ENCODE measurements around the gene TRIM72.
"Not testable (repeated sequence)": the region's sequence is repeated elsewhere in the genome, so short reads cannot be mapped to it uniquely, and the experiment has no call there.

Gene TRIM72

DNA sequence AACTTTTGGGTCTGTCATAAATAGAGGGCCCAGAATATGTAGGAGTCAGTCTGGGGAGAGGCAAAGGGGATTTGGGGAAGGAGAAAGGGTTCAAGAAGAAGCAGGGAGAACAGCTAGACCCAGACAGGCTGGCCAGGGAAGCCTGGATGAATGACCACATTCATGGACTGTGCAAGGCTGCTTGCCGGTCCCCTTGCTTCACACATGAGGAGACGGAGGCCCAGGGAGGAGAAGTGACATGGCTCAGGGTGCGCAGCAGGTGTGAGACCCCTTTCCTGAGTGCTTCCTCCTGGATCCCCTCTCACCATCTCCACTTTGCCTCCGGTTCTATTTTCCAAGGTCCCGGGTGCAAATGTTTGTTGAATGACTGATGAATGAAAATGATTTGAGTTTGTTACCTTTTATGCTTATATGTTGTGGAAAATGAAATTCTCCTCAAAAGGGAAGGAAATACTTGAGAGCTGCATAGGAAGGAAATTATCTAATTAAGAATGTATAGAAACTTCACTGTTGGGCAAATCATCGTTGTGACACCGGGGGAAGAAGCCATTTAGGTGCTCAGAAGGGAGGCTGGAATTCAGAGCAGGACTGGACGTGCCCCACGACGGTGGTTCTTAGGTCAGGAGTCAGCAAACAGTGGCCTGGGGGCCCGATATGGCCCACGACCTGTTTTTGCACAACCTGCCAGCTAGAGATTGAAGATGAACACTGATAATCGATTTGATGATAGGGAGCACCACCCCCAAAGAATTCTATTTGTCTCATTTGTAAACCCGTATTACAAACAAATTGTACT is 46.4 kb downstream of the TRIM72 start:
- no peak for DNase-seq

DNA sequence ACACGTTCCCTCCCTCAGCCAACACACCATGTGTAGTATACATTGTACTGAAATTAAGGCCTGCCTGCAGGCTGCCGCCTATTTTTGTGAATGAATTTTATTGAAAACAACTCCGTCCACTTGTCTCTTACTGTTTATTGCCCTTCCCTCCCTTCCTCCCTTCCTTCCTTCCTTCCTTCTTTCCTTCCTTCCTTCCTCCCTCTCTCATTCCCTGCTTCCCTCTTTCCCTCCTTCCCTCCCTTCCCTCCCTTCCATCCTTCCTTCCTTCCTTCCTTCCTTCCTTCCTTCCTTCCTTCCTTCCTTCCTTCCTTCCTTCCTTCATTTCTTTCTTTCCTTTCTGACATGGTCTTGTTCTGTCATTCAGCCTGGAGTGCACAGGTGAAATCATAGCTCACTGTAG is 48.2 kb downstream of the TRIM72 start:
- DNase-seq = no peak

DNA sequence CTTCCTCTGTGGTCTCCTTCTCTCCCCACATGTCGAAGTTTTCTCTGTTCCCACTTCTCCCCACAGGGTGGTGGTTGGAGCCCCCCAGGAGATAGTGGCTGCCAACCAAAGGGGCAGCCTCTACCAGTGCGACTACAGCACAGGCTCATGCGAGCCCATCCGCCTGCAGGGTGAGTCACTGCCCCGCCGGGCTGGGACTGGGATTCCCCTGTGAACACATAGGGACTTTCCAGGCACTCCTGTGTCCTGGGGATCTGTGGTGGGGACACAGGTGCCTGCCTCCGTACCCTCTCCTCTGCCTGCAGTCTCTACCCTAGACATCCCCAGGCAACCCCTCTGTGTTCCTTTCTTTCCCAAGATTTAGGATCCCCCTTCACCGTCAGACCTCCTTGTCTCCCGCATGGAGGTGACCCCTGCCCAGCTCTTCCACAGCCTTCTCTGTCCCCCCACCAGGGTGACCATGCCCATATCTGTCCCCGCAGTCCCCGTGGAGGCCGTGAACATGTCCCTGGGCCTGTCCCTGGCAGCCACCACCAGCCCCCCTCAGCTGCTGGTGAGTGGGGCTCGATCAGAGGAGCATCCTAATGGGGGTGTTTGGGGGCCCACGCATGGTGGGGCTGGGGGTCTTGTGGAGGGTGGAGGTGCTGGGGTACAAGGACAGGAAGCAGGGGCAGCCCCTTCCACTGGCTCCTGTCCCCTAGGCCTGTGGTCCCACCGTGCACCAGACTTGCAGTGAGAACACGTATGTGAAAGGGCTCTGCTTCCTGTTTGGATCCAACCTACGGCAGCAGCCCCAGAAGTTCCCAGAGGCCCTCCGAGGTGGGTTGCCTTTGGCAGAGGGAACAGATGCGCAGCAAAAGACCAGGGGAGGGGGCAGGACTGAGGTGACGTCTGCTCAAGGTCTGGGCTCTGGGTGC is 51.7 kb downstream of the TRIM72 start:
- no peak for DNase-seq

DNA sequence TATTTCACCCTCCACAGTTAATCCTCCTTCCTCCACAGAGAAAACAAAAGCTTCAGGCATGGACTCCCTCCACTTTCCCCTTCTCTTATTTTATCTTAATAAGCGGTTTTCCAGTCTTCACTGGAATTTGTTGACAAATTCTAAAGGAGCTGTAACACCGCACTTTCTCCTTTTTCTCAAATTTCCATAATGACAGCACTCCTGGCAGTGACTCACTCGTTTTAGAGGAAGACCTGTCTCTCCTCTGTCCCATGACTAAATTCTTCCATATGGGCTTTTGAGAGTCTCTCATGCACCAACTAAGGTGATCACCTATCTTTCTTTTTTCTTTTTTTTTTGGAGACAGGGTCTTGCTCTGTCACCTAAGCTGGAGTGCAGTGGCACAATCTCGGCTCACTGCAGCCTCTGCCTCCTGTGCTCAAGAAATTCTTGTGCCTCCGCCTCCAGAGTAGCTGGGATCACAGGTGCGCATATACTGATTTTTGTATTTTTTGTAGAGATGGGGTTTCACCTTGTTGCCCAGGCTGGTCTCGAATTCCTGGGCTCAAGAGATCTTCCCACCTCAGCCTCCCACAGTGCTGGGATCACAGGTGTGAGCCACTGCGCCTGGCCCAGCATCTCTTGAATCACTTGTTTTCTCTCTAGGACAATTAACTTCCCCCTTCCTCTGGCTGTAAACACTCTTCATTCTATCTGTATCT is 53.6 kb downstream of the TRIM72 start:
- DNase-seq = no peak

DNA sequence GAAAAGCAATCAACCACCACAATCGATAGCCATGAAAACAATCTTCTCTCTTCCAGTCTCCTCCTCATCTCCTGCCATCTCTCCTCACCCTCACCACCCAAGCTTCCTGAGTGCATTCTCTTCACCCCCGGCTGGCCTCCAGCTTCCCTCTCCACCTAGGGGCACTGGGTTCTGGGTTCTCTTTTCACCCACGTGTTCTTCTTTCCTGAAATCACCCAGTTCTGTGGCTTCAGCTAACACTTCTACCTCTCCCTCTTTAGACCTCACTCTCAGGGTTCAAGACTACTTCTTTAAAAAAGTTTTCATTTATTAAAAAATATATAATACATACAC is 54.1 kb downstream of the TRIM72 start:
- DNase-seq = no peak

DNA sequence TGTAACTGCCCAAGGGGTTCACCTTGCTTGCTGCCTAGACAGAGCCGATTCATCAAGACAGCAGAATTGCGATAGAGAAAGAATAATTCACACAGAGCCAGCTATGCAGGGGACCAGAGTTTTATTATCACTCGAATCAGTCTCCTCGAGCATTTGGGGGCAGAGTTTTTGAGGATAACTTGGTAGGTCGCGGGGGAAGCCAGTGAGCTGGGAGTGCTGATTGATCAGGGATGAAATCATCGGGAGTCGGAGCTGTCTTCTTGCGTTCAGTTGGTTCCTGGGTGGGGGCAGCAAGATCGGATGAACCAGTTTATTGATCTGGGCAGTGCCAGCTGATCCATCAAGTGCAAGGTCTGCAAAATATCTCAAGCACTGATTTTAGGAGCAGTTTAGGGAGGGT is 55.0 kb downstream of the TRIM72 start:
- no peak for DNase-seq

DNA sequence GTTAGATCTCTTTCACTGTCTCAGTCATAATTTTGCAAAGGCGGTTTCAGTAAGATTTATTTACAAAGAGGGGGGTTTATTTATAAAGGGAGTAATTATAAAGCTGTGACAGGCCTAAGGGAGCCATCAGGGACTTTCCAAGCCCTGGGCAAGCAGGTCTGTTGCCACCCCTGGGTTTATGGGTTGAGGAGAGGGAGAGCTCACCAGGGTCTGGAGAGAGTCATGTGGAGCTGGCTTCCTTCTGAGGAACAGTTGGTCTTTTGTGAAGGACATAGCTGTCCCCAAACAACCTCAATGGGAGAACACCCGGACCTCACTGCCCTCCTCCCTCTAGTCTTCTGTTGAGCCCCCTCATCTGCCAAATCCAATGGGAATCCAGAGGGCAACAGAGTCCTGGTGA is 55.6 kb downstream of the TRIM72 start:
- no peak for DNase-seq

DNA sequence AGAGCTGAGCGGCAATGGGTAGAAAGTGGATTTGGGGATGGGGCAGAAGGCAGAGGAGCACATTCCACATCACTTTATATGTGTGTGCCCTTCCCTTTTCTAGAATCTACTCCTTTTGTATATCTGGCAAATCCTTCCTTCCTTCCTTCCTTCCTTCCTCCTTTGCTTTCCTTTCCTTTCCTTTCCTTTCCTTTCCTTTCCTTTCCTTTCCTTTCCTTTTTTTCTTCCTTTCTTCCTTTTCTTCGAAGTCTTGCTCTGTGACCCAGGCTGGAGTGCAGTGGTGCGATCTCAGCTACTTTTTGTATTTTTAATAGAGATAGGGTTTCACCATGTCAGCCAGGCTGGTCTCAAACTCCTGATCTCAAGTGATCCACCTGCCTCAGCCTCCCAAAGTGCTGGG is 56.1 kb downstream of the TRIM72 start:
- DNase-seq = not testable (repeated sequence)

DNA sequence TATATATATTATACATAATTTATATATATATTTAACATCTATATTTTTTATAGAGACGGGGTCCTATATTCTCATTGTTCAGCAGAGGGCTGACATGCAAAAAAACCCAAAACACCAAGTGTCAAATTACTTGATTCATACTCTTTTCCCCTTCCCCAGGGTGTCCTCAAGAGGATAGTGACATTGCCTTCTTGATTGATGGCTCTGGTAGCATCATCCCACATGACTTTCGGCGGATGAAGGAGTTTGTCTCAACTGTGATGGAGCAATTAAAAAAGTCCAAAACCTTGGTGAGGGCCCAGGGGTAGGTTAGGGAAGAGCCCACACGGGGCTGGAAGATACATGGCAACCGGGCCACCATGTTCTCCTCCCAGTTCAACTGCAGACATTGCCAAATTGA is 56.9 kb downstream of the TRIM72 start:
- DNase-seq = no peak

DNA sequence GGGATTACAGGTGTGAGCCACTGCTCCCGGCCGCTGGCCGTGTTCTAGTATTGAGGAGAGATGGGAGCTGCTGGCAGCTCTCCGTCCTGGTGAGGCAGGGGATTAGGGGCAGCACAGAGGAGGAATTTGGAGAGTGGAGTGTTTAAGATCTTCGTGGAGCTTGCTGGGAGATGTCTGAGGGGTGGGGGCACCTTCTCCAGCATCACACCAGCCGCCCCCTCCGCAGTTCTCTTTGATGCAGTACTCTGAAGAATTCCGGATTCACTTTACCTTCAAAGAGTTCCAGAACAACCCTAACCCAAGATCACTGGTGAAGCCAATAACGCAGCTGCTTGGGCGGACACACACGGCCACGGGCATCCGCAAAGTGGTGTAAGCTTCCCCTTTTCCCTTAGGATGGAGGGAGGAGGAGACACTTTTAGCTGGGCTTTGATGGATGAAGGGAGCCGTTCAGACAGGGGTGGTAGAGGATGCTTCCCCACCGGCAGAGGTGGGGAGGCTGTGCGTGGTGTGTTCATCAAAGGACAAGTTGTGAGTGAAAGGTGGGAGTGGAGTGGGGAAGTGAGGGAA is 57.8 kb downstream of the TRIM72 start:
- DNase-seq = no peak

DNA sequence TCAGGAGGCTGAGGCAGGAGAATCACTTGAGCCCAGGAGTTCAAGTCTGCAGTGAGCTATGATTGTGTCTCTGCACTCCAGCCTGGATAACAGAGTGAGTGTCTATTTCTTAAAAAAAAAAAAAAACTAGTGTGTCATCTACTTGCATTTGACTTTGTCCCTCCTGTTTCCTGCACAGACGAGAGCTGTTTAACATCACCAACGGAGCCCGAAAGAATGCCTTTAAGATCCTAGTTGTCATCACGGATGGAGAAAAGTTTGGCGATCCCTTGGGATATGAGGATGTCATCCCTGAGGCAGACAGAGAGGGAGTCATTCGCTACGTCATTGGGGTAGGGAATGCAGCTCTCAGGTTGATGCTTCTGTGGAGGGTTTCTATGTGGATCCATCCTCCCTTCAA is 59.3 kb downstream of the TRIM72 start:
- no peak for DNase-seq

DNA sequence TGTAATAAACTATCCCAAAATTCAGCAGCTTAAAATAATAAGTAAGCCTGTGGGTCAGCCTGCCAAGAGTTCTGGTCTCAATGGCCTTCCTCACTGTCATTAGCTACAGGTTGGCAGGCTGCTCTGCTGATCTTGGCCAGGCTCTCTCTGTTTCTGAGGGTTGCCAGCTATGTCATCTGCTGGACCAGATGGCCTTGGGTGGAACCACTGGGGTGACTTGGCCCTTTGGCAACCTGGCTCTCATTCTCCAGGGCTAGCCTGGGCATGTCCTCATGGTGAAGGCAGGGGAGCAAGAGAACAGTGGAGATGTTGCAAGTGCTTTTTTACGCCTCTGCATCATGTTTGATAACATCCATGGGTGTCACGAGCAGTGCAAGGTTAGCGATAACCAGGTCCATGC is 59.8 kb downstream of the TRIM72 start:
- no peak for DNase-seq

DNA sequence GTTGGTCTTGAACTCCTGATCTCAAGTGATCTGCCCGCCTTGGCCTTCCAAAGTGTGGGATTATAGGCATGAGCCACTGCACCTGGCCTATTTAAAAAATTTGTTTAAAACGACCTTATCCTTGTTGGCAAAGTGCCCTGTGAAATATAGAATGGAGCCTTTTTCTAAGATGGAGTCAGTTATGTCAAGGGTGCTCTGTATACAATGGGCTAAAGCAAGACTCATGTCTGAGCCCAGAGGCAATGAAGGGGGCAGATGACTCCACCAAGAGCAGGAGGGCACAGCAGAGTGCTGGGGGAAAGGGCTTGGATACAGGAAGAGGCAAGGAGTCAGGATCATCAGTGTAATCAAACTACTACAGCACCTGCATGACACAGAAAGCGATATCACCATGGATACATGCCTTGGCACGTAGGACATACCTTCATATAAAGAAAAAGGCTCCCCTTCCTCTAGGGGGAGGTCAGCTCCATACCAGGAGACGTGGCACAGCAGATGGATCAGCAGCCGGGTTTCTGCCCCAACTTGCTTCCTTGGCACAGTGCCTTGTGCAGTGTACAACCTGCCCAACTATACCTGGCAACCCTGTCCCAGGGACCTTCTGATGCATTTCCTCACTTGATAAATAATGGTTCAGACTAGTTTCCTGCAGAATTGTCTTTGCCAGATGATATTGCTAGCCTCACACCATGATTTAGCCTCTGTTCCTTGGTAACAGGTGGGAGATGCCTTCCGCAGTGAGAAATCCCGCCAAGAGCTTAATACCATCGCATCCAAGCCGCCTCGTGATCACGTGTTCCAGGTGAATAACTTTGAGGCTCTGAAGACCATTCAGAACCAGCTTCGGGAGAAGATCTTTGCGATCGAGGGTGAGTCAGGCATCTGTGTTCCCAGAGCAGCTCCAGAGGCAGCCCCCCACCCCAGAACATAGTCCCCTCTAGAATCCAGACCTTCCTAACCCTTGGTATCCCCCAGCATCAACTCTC is 61.2 kb downstream of the TRIM72 start:
- DNase-seq = no peak

DNA sequence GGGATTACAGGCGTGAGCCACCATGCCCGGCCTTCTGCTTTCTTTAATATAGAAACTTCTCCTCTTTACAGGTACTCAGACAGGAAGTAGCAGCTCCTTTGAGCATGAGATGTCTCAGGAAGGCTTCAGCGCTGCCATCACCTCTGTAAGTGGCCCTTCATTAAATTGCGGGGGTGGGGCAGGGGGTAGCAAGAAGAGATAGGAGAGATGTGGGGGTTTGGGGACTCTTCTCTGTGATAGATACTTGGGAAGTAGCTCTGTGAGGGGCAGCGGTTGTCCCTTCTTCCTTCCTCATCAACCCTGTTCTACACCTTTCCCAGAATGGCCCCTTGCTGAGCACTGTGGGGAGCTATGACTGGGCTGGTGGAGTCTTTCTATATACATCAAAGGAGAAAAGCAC is 62.7 kb downstream of the TRIM72 start:
- DNase-seq = no peak

DNA sequence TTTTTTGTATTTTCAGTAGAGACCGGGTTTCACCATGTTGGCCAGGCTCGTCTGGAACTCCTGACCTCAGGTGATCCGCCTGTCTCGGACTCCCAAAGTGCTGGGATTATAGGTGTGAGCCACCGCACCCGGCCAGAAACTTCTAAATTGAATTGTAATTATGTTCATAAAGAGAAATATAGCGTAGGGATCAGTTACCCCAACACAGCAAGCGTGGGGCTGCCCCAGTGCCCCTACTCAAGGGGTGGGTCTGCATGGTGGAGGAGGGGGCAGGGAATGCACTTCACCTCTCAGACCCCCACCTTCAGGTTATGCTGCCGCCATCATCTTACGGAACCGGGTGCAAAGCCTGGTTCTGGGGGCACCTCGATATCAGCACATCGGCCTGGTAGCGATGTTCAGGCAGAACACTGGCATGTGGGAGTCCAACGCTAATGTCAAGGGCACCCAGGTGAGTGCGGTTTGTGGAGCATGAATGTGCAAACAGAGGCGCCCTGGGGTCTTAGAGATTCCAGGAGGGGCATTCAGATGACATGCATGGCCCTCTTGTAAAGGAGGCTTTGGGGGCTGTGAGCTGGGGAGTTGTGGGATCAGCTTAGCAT is 63.8 kb downstream of the TRIM72 start:
- DNase-seq = no peak

DNA sequence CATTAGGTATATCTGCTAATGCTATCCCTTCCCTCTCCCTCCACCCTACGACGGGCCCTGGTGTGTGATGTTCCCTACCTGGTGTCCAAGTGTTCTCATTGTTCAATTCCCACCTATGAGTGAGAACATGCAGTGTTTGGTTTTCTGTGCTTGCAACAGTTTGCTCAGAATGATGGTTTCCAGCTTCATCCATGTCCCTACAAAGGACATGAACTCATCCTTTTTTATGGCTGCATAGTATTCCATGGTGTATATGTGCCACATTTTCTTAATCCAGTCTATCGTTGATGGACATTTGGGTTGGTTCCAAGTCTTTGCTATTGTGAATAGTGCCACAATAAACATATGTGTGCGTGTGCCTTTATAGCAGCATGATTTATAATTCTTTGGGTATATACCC is 64.9 kb downstream of the TRIM72 start:
- not testable (repeated sequence) for DNase-seq

All from eye (tissue), 1 donor.